Uterus (tissue), 4 donors: ENCODE data around the gene CCDC124. TPM values are rescaled to one million over a fixed set of nuclear protein-coding genes. Genes with fewer than 3 reads are reported as not detected.

Source experiments
- DNase-seq, 2 donors: peaks; one replicate each; pipeline ENCODE4 v3.0.0-alpha.2; 2019 to 2020
- H3K27ac ChIP-seq, 2 donors: fragments of 200-600 bp; sonication (generic); 1 replicate in 1 of 2; 2 replicates in 1 of 2; pipeline ENCODE4 v1.5.1; 2016 to 2018
- H3K27me3 ChIP-seq, 2 donors: fragments of 200-600 bp; sonication (generic); one replicate each; pipeline ENCODE4 v1.5.1; 2018 to 2019; ENCODE audit warnings: control low read depth in 1 of 2
- H3K36me3 ChIP-seq, 2 donors: fragments of 200-600 bp; sonication (generic); one replicate each; pipeline ENCODE4 v1.5.1; 2019; ENCODE audit warnings: control low read depth in 1 of 2
- H3K4me1 ChIP-seq, 2 donors: fragments of 200-600 bp; sonication (generic); one replicate each; pipeline ENCODE4 v1.5.1; 2018 to 2019; ENCODE audit warnings: control low read depth in 1 of 2
- H3K4me3 ChIP-seq, 2 donors: fragments of 200-600 bp; sonication (generic); 1 replicate in 1 of 2; 2 replicates in 1 of 2; pipeline ENCODE4 v1.5.1; 2018 to 2019; ENCODE audit warnings: mild to moderate bottlenecking in 1 of 2
- H3K9me3 ChIP-seq, 2 donors: fragments of 200-600 bp; sonication (generic); one replicate each; pipeline ENCODE4 v1.5.1; 2019; ENCODE audit warnings: control low read depth in 1 of 2
- POLR2A ChIP-seq, 2 donors: fragments of 450-650 bp; IDR thresholded peaks; one replicate each; pipeline ENCODE4 v1.6.1; 2016; ENCODE audit warnings: antibody characterized with exemption in 2 of 2, mild to moderate bottlenecking in 1 of 2, moderate library complexity in 1 of 2
- intact Hi-C: fragments of 100-400 bp; cut with DNase I; formaldehyde crosslinking; loops from one replicate; pipeline ENCODE4 v1.15.1; 2023; ENCODE audit warnings: low total_unique reads
- total RNA-seq, 4 donors: library from RNA; depleted of rRNA in 3 of 4; stranded (reverse); fragments of >200 nt in 3 of 4; gene quantifications; one replicate each; pipeline versions ENCODE4 v1.1.0 to v1.2.4, GENCODE V29; 2014 to 2023
- TF ChIP-seq, protein P1 (sequence below), 4 experiments: fragments of 200-600 bp in 2 of 4; fragments of 450-650 bp in 2 of 4; sonication (generic) in 2 of 4; IDR thresholded peaks; one replicate each; pipeline ENCODE4 v1.5.1; 2016 to 2019; ENCODE audit warnings: antibody characterized with exemption in 4 of 4, mild to moderate bottlenecking in 2 of 4, moderate library complexity in 1 of 4
- donor health status: DM: yes; HTN: yes; CAD: no.

Gene CCDC124
- total RNA-seq, 4 donors from 2014 or later: 23.6 to 37.2 (median 28.3) TPM

DNA sequence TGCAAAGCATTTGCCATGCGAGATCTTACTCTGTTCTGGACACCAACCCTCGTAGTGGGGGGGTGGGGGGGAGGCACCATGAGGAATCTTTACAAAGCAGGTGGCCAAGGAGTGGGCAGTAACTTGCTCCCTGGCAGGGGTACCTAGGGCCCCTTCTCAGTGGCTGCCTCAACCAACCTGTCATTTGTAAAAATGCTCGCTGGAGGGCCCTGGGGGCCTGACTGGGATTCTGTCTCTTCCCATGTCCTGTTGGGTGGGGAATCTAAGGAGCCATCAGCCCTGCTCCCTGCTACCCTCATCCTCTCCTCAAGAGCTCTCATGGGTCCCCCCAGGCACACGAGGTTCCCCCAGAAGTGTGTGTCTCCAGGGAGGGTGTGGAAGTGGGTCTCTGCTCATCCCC, 35.5 kb downstream of the CCDC124 start:
- Histone ChIP-seq H3K9me3 (no peaks in the 10 kb centered on the region), H3K27ac (no peak overlapping the region), H3K27me3 (peaks cover 0 to 7% of the 10 kb centered on the region in 2 donors), H3K36me3 (no peaks in the 10 kb centered on the region), H3K4me1 (no peaks in the 10 kb centered on the region), H3K4me3 (no peak overlapping the region)
- no peak for TF ChIP-seq POLR2A (IDR thresholded peaks at IDR 0.05)
- TF ChIP-seq, protein P1, sequence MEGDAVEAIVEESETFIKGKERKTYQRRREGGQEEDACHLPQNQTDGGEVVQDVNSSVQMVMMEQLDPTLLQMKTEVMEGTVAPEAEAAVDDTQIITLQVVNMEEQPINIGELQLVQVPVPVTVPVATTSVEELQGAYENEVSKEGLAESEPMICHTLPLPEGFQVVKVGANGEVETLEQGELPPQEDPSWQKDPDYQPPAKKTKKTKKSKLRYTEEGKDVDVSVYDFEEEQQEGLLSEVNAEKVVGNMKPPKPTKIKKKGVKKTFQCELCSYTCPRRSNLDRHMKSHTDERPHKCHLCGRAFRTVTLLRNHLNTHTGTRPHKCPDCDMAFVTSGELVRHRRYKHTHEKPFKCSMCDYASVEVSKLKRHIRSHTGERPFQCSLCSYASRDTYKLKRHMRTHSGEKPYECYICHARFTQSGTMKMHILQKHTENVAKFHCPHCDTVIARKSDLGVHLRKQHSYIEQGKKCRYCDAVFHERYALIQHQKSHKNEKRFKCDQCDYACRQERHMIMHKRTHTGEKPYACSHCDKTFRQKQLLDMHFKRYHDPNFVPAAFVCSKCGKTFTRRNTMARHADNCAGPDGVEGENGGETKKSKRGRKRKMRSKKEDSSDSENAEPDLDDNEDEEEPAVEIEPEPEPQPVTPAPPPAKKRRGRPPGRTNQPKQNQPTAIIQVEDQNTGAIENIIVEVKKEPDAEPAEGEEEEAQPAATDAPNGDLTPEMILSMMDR (IDR thresholded peaks at IDR 0.05): no peak
- DNase-seq: no peak
- intact Hi-C loops: no loop called here

DNA sequence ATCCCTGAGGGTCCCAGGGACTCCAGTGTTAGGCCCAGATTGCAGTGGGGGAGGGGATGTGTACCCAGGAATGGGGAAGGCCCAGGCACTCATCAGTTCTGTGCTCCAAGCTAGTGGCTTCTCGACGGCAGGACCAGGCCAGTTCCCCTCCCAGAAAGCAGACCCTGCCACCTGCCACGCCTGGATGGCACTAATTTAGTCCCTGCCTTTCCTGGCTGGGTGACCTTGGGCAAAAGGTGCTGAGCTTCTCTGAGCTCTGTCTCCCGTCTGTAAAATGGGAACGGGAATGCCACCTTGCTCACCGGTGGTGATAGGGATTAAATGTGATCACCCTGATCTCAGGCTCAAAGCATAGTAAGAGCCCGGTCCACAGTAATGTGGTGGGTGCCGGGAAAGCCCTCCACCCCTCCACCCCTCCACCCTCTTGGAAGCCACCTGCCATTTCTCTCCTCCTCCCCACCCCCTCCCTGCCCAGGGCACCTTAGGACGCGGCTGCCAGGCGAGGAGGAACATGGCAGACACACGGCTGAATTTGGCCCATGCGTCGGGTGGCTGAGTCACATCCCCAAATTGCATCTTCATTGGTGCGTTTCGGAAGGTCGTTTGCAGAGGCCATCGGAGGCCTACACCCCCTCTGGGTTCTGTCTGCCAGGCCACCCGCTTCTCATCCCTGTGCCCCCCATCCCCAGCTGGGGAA, 36.4 kb downstream of the CCDC124 start:
- intact Hi-C loops: no loop called here
- DNase-seq: no peak
- peaks cover 0 to 7% of the 10 kb centered on the region in 2 donors for H3K27me3 ChIP-seq
- no peak for TF ChIP-seq POLR2A (IDR thresholded peaks at IDR 0.05)
- TF ChIP-seq, protein P1 (IDR thresholded peaks at IDR 0.05): no peak
- H3K27ac ChIP-seq: no peak overlapping the region
- H3K4me3 ChIP-seq: no peak overlapping the region
- H3K36me3 ChIP-seq: no peaks in the 10 kb centered on the region
- H3K9me3 ChIP-seq: no peaks in the 10 kb centered on the region
- H3K4me1 ChIP-seq: no peaks in the 10 kb centered on the region

DNA sequence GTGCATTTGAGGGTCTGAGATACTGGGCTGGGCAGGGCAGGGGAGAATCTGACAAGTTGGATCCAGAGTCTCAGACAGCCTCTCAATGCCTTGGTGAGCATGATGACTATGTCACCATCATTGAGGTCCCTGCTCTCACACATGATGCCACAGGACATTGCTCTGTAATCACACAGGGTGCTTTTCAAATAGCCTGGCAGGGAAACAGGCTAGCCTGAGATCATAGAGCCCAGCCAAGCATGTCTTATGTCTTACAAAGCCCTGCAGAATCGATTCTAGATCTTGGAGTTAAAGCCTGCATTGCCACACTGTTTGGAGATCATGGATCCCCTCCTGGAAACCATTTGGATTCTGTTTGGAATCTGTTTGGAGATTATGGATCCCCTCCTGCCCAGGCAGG, 39.4 kb downstream of the CCDC124 start:
- intact Hi-C loops: no loop called here
- H3K4me1 ChIP-seq: no peaks in the 10 kb centered on the region
- no peak overlapping the region for H3K4me3 ChIP-seq
- no peak for DNase-seq
- H3K9me3 ChIP-seq: no peaks in the 10 kb centered on the region
- TF ChIP-seq, protein P1 (IDR thresholded peaks at IDR 0.05): no peak
- no peaks in the 10 kb centered on the region for H3K36me3 ChIP-seq
- H3K27ac ChIP-seq: no peak overlapping the region
- peaks cover 0 to 6% of the 10 kb centered on the region in 2 donors for H3K27me3 ChIP-seq

DNA sequence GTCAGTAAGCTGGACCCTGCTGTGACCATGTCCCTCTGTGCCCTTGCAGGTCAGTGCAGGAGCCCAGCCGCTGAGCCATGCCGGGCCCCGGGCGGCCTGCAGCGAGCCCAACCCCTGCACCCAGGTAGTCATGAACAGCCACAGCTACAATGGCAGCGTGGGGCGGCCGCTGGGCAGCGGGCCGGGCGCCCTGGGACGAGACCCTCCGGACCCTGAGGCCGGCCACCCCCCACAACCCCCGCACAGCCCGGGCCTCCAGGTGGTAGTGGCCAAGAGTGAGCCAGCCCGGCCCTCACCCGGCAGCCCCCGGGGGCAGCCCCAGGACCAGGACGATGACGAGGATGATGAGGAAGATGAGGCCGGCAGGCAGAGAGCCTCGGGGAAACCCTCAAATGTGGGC, 40.9 kb downstream of the CCDC124 start:
- Histone ChIP-seq H3K4me1 (no peaks in the 10 kb centered on the region), H3K27me3 (no peaks in the 10 kb centered on the region), H3K4me3 (no peak overlapping the region), H3K27ac (no peak overlapping the region), H3K36me3 (no peaks in the 10 kb centered on the region), H3K9me3 (no peaks in the 10 kb centered on the region)
- intact Hi-C loops: no loop called here
- no peak for DNase-seq
- TF ChIP-seq, protein P1 (IDR thresholded peaks at IDR 0.05): no peak
- no peak for TF ChIP-seq POLR2A (IDR thresholded peaks at IDR 0.05)

DNA sequence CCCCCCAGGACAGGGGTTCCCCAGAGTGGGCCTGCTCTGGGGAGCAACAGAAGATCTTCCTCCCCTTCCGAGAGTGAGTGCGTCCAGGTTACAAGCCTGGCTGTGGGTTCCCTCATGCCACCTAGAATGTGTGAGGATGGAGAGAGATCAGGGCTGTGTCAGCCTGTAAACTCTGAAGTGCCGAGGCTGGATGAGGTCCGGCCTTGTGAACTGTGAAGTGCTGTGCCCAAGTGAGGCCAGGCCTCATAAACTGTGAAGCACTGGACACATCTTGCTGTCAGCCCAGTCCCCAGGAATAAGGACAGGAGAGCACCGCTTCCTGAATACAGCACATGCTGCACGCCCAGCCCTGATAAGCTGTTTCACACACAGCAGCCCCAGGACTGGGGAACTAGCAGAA, 41.7 kb downstream of the CCDC124 start:
- H3K36me3 ChIP-seq: no peaks in the 10 kb centered on the region
- H3K9me3 ChIP-seq: no peaks in the 10 kb centered on the region
- no peak for DNase-seq
- H3K4me3 ChIP-seq: no peak overlapping the region
- no peaks in the 10 kb centered on the region for H3K27me3 ChIP-seq
- intact Hi-C loops: no loop called here
- TF ChIP-seq POLR2A (IDR thresholded peaks at IDR 0.05): no peak
- TF ChIP-seq, protein P1 (IDR thresholded peaks at IDR 0.05): no peak
- no peaks in the 10 kb centered on the region for H3K4me1 ChIP-seq
- H3K27ac ChIP-seq: no peak overlapping the region
